ENCODE measurements around the gene ABCC1.
"Not testable (repeated sequence)": the region's sequence is repeated elsewhere in the genome, so short reads cannot be mapped to it uniquely, and the experiment has no call there.

Gene ABCC1

DNA sequence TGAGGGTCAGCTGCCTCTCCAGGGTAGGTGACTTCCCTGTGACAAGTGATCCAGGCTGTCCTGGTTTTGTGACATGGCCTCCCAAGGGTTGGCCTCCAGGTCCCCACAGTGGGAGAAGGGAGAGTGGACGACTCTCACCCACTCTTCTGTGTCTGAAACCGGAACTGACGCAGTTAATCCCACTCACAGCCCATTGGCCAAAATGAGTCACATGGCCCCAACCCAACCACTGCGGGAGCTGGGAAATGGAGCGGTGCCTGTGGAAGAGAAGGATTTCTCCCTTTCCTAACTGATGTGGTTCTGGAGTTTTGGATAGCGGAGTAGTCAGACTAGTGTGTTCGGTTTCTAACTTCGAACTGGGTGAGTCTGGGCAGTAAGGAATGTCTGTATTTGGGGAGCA lies 194.5 kb downstream of the ABCC1 start:
- no peak for DNase-seq

GRCh38 chr16:16144416-16144815 lies 195.0 kb downstream of the ABCC1 start:
- DNase-seq, result no peak

DNA sequence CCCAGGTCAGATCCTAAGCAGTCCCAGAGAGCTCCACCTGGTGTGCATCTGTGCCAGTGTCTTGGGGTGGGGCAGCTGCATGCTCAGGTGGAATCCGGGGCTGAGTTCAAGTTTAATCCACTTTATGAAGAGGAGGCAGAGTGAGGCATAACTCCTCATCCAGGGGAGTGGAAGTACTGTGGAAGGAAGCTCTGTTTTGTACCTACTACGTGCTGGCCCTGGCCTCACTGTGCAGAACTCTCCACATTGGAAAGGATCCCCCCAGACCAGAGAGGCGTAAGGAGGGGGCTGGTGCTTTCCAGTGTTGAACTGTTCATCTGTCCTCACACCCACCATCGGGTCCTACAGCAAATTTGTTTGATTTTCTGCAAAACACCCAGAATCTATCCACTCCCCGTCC lies 195.9 kb downstream of the ABCC1 start:
- no peak for DNase-seq

- no peak for DNase-seq
Observed at GRCh38 chr16:16146380-16147315, 197.2 kb downstream of the ABCC1 start.

DNA sequence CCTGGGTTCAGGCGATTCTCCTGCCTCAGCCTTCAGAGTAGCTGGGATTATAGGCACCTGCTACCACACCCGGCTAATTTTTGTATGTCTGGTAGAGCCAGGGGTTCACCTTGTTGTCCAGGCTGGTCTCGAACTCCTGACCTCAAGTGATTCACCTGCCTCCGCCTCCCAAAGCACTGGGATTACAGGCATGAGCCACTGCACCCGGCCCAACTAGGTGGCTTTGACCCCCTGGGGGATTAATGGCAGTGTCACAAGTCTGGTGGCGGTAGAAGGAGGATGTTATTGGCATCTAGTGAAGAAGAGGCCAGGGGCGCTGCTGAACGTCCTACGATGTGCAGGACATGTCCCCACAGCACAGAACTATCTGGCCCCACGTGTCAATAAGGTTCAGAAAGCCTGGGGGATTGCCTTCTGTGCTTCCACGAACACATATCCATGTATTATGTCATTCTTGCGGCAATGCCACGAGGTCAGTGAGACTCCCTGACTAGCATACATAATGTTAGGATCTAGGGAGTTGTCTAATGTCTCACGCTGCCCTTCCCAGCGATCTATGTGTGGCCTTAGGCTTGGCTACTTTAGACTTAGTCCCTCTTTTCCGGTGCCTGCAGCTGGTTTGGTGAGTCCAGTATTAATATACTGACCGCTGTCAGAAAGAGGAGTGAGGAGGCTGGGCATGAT lies 198.0 kb downstream of the ABCC1 start:
- DNase-seq, result no peak

GRCh38 chr16:16148000-16148599 lies 198.7 kb downstream of the ABCC1 start:
- not testable (repeated sequence) for DNase-seq

- no peak for DNase-seq
Observed at GRCh38 chr16:16148755-16149154, 199.3 kb downstream of the ABCC1 start.

- DNase-seq, result no peak
Observed at GRCh38 chr16:16149710-16150116, 200.3 kb downstream of the ABCC1 start.

DNA sequence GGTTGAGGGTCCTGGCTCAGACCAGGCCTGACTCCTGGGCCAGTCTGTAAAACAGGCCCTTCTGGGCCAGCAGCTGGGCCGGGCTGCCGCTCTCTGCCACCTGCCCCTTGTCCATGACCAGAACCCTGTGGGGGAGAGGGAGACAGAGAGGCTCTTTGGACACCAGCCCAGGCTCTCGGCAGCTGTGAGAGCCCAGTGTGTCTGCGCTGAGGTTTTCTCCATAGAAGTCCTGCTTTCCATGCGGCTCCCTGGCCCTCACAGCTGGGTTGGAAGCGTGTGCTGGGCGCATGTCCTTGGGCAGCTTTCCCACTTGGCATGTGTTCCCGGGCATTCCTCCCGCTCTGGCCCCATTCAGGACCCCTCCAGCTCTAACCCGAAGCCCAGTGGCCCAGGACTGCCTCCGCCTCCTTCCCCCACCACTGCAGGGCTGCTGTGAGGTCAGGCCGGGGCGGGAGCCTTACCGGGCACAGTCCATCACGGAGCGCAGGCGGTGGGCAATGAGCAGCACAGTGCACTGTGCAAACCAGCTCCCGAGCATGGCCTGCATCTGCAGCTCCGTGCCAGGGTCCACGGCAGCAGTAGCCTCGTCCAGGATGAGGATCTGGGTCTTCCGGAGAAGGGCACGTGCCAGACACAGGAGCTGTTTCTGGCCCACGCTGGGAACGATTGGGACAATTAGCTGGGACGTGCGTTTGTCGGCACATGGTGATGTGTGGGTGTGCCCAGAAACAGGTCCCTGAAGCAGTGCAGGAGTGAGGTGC lies 200.9 kb downstream of the ABCC1 start:
- DNase-seq, result no peak

- DNase-seq, result no peak
Observed at GRCh38 chr16:16150878-16151152, 201.4 kb downstream of the ABCC1 start.

GRCh38 chr16:16151315-16151714 lies 201.9 kb downstream of the ABCC1 start:
- no peak for DNase-seq

DNA sequence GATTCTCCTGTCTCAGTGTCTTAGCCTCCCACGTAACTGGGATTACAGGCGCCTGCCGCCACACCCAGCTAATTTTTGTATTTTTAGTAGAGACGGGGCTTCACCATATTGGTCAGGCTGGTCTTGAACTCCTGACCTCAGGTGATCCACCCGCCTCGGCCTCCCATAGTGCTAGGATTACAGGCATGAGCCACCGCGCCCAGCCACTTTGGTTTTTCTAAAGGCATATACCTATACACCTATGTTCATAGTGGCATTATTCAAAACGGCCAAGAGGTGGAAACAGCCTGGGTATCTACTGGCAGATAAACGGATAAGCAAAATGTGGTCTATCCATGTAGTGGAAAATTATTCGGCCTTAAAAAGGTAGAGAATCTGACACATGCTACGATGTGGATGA lies 203.6 kb downstream of the ABCC1 start:
- DNase-seq, result not testable (repeated sequence)

DNA sequence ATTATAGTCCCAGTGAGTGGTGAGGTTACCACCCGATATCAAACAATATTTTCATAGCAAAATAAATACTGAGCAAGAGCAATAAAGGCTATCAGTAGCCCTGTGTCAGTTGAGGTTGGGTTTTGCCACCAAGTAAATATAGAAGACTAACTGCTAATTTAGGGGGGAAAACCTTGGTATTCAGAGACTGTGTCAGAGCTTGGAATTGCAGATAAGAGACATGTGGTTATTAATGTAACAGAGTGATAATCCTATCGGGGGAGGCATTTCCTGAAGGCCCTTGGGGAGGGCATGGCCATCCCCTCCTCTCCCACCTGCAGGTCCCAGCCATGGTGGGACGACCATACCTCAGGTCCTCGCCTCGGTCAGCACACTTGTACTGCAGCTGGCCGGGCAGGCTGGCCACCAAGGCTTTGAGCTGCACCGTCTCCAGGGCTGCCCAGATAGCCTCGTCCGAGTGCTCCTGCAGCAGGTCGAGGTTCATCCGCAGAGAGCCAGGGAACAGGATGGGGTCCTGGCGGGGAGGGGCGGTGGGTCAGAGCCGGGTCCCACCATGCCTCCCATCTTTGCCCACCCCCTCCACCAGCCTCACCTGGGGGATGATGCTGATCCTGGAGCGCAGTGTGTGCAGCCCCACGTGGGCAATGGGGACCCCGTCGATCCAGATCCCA lies 205.0 kb downstream of the ABCC1 start:
- no peak for DNase-seq

DNA sequence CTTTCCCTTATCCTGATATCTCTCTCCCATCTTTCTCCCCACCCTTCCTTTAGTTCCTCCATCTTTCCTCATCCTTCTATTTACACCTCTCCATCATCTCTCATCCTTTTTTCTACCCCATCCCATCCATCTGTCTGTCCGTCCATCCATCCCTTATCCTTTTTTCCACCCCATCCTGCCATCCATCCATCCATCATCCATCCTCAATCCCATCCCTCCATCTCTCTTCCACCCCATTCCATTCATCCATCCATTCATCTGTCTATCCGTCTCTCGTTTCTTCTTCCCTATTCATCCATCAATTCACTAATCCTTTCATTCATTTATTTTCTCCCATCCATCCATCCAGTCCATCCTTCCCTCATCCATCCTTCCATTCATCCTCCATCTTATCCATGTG lies 205.8 kb downstream of the ABCC1 start:
- DNase-seq, result no peak

- DNase-seq, result no peak
Observed at GRCh38 chr16:16157166-16157565, 207.8 kb downstream of the ABCC1 start.

DNA sequence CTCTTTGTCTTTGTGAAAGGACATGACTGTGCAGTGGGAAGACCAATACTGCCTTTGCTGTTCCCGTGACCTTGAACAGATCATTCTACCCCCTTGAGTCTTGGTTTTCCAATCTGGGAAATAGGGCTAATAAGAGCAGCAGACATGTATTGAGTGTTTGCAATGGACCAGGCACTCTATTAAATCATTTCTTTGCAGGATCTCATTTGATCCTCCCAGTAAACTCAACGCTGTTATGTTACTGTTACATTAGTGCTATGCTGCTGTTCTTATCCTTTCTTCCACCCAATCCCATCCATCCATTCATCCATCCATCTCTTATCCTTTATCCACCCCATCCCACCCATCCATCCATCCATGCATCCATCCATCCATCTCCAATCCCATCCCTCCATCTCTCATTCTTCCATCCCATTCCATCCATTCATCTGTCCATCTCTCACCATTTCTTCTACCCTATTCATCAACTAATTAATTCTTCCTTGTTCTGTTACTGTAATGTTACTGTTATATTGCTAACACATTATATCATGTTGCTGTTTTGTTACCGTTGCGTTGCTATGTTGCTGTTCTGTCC lies 208.8 kb downstream of the ABCC1 start:
- DNase-seq, result no peak

- no peak for DNase-seq
Observed at GRCh38 chr16:16158741-16159374, 209.4 kb downstream of the ABCC1 start.

DNA sequence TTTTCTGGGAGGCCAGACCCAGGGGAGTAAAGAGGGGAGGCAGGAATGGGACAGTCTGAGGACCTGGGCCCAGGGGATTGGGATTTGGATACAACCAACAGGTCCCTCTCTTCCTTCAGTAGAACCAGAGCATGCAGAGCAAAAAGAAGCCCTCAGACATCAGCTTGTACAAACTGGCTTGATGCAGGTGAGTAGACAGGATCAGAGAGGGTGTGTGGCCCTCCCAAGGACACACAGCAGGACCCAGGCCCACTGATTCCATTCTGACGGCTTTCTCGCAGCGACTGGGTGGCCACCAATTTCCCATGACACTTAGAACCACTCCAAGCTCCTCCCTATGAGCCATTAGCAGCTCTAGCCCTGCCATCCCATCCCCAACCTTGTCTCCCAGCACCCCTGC lies 210.2 kb downstream of the ABCC1 start:
- DNase-seq, result no peak

- no peak for DNase-seq
Observed at GRCh38 chr16:16161319-16161718, 211.9 kb downstream of the ABCC1 start.

- DNase-seq, result not testable (repeated sequence)
Observed at GRCh38 chr16:16161840-16162239, 212.4 kb downstream of the ABCC1 start.

GRCh38 chr16:16162591-16162990 lies 213.2 kb downstream of the ABCC1 start:
- DNase-seq, result no peak

DNA sequence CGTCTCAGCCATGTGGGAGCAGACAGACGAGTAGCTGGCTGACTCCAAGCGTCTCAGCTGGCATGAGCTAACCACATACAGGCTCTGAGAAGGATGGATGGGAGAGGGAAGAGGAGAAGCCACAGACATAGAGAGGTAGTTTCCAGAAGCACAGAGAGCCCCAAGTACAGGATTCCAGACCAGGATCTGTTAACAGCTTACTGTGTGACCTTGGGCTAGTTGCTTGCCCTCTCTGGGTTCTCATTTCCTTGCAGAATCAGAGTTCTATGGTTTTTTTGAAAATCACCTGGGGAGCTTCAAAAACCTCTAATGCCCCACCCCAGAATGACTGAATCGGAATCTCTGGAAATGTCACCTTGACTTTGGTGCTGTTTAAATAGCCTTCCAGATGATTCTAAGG lies 213.7 kb downstream of the ABCC1 start:
- DNase-seq, result no peak

Measured in stimulated activated CD4-positive, alpha-beta T cell treated with anti-CD3 and anti-CD28 coated beads, Interleukin-4, amount 100 ng/mL, for 24 hours (primary cell).